IMR-90 (cell line): Measurements from ENCODE around the gene PRR5. TPM values are rescaled to one million over a fixed set of nuclear protein-coding genes. Genes with fewer than 3 reads are reported as not detected.

ENCODE experiments used
- ATAC-seq: fragments of 200-7000 bp; cut with Tn5 transposase; 2 replicates; pipeline ENCODE4 v1.9.1; 2020; ENCODE audit warnings: low read depth, mild to moderate bottlenecking, moderate library complexity
- BruUV-seq: library from RNA; stranded (reverse); fragments of 400-500 nt; replicated peaks from 2 replicates; lab custom pipeline; 2021; lab: Mats Ljungman, UMichigan
- CTCF ChIA-PET: fragments of 300-600 bp; formaldehyde crosslinking; extraction: SDS; loops from one replicate; lab custom pipeline; 2021; ENCODE audit warnings: antibody characterized with exemption; lab: Yijun Ruan, JAX
- POLR2A ChIA-PET: fragments of 300-600 bp; sonication (Branson Sonifier 250); formaldehyde crosslinking; loops from one replicate; lab custom pipeline; 2022; ENCODE audit warnings: antibody characterized with exemption; ENCODE audit not compliant: unreplicated experiment; lab: Charles Lee
- DNase-seq: peaks from one replicate; pipeline ENCODE4 v3.0.0; 2013
- H2AFZ ChIP-seq: replicated peaks from 2 replicates; pipeline ENCODE3; 2013; ENCODE audit warnings: low read length, mild to moderate bottlenecking; ENCODE audit not compliant: poor library complexity
- H2AK5ac ChIP-seq: 2 replicates; pipeline ENCODE4 v1.6.1; 2013; ENCODE audit warnings: low read depth, low read length, inconsistent platforms
- H2AK9ac ChIP-seq: replicated peaks from 2 replicates; pipeline ENCODE3; 2013; ENCODE audit warnings: mild to moderate bottlenecking, low read depth, low read length, moderate library complexity; ENCODE audit not compliant: poor library complexity
- H2BK120ac ChIP-seq: 2 replicates; pipeline ENCODE4 v1.6.1; 2013; ENCODE audit warnings: low read depth, low read length, inconsistent platforms
- H2BK15ac ChIP-seq: 3 replicates; pipeline ENCODE4 v1.6.1; 2013; ENCODE audit warnings: low read depth, low read length, inconsistent platforms
- H2BK20ac ChIP-seq: 2 replicates; pipeline ENCODE4 v1.6.1; 2013; ENCODE audit warnings: low read depth, mild to moderate bottlenecking, inconsistent platforms, low read length, moderate library complexity
- H2BK5ac ChIP-seq: 2 replicates; pipeline ENCODE4 v1.6.1; 2013; ENCODE audit warnings: mild to moderate bottlenecking, low read depth, low read length, inconsistent platforms; ENCODE audit not compliant: poor library complexity, severe bottlenecking
- H3K14ac ChIP-seq: replicated peaks from 2 replicates; pipeline ENCODE4 v1.6.1; 2013; ENCODE audit warnings: low read depth, low read length, inconsistent platforms
- H3K18ac ChIP-seq: 2 replicates; pipeline ENCODE4 v1.6.1; 2013; ENCODE audit warnings: low read depth, low read length, control low read depth
- H3K23ac ChIP-seq: 2 replicates; pipeline ENCODE4 v1.6.1; 2013; ENCODE audit warnings: low read depth, low read length, inconsistent platforms
- H3K27ac ChIP-seq: 2 replicates; pipeline ENCODE4 v1.5.1; 2013; ENCODE audit warnings: mild to moderate bottlenecking, control low read depth, low read length; ENCODE audit not compliant: insufficient read depth
- H3K27me3 ChIP-seq: 2 replicates; pipeline ENCODE4 v1.6.1; 2013; ENCODE audit warnings: low read length; ENCODE audit not compliant: control insufficient read depth, insufficient read depth
- H3K36me3 ChIP-seq: 2 replicates; pipeline ENCODE4 v1.6.1; 2013; ENCODE audit warnings: low read length, mixed read lengths; ENCODE audit not compliant: control insufficient read depth, insufficient read depth
- H3K4ac ChIP-seq: 2 replicates; pipeline ENCODE4 v1.6.1; 2013; ENCODE audit warnings: low read depth, low read length, inconsistent platforms
- H3K4me1 ChIP-seq: 2 replicates; pipeline ENCODE4 v1.6.1; 2013; ENCODE audit warnings: low read length, mixed read lengths; ENCODE audit not compliant: control insufficient read depth, insufficient read depth
- H3K4me2 ChIP-seq: 2 replicates; pipeline ENCODE4 v1.6.1; 2013; ENCODE audit warnings: low read depth, mild to moderate bottlenecking, control low read depth, low read length, moderate library complexity
- H3K4me3 ChIP-seq: 2 replicates; pipeline ENCODE4 v1.5.1; 2013; ENCODE audit warnings: low read depth, mild to moderate bottlenecking, control low read depth, low read length, moderate library complexity; ENCODE audit not compliant: insufficient read depth
- H3K56ac ChIP-seq: 2 replicates; pipeline ENCODE4 v1.6.1; 2013; ENCODE audit warnings: low read length, inconsistent platforms; ENCODE audit not compliant: insufficient read depth; ENCODE audit errors: extremely low read depth
- H3K79me1 ChIP-seq, 2 experiments: 2 replicates each; pipeline ENCODE4 v1.6.1; 2013; ENCODE audit warnings: low read length in 2 of 2, inconsistent platforms in 1 of 2, low read depth in 1 of 2
- H3K9ac ChIP-seq: 2 replicates; pipeline ENCODE4 v1.6.1; 2013; ENCODE audit warnings: low read depth, low read length, control low read depth
- H3K9me1 ChIP-seq: 2 replicates; pipeline ENCODE4 v1.6.1; 2013; ENCODE audit warnings: low read length, inconsistent platforms; ENCODE audit not compliant: insufficient read depth
- H3K9me3 ChIP-seq: 2 replicates; pipeline ENCODE4 v1.6.1; 2013; ENCODE audit warnings: low read length; ENCODE audit not compliant: control insufficient read depth, insufficient read depth
- H4K20me1 ChIP-seq: 2 replicates; pipeline ENCODE4 v1.6.1; 2013; ENCODE audit warnings: low read length, inconsistent platforms; ENCODE audit not compliant: insufficient read depth
- H4K5ac ChIP-seq: 2 replicates; pipeline ENCODE4 v1.6.1; 2013; ENCODE audit warnings: mild to moderate bottlenecking, low read depth, low read length, control low read depth
- H4K8ac ChIP-seq, 2 experiments: 2 replicates each; pipeline ENCODE4 v1.6.1; 2013; ENCODE audit warnings: low read depth in 2 of 2, low read length in 2 of 2, control low read depth in 1 of 2, inconsistent platforms in 1 of 2
- H4K91ac ChIP-seq: 2 replicates; pipeline ENCODE4 v1.6.1; 2013; ENCODE audit warnings: low read depth, low read length, inconsistent platforms; ENCODE audit not compliant: insufficient read depth
- BHLHE40 ChIP-seq: fragments of 150-350 bp; IDR thresholded peaks from 2 replicates; pipeline ENCODE4 v1.6.1; 2016; ENCODE audit warnings: mild to moderate bottlenecking, low read depth, low read length
- FOS ChIP-seq: fragments of 150-350 bp; IDR thresholded peaks from 2 replicates; pipeline ENCODE4 v1.6.1; 2016; ENCODE audit warnings: low read depth, low read length
- MAZ ChIP-seq: IDR thresholded peaks from 2 replicates; pipeline ENCODE4 v1.6.1; 2012; ENCODE audit warnings: low read depth, mild to moderate bottlenecking, low read length, improper control_type of control experiment, moderate library complexity, borderline replicate concordance
- MXI1 ChIP-seq: IDR thresholded peaks from 2 replicates; pipeline ENCODE4 v1.6.1; 2012; ENCODE audit warnings: low read depth, mild to moderate bottlenecking, low read length, moderate library complexity, borderline replicate concordance
- NFE2L2 ChIP-seq: fragments of 150-350 bp; IDR thresholded peaks from 2 replicates; pipeline ENCODE4 v1.6.1; 2016; ENCODE audit warnings: low read depth, mild to moderate bottlenecking, low read length
- POLR2A ChIP-seq: IDR thresholded peaks from 2 replicates; pipeline ENCODE4 v1.6.1; 2012; ENCODE audit warnings: mild to moderate bottlenecking, low read depth, low read length
- RCOR1 ChIP-seq: IDR thresholded peaks from 2 replicates; pipeline ENCODE4 v1.6.1; 2012; ENCODE audit warnings: mild to moderate bottlenecking, low read length, improper control_type of control experiment; ENCODE audit not compliant: insufficient replicate concordance
- RFX5 ChIP-seq: IDR thresholded peaks from 2 replicates; pipeline ENCODE4 v1.8.0; 2012; ENCODE audit warnings: low read depth, mild to moderate bottlenecking, low read length, moderate library complexity
- SMC3 ChIP-seq: fragments of 150-350 bp; IDR thresholded peaks from 2 replicates; pipeline ENCODE4 v1.6.1; 2016; ENCODE audit warnings: low read depth, mild to moderate bottlenecking, antibody characterized with exemption, low read length, moderate library complexity
- WGBS, 2 experiments: methylation state at CpG; one replicate each; pipeline versions ENCODE4 v1.1.5 to v1.1.7; 2013; ENCODE audit warnings: missing lambda C conversion rate in 2 of 2; ENCODE audit not compliant: insufficient read length in 1 of 2; ENCODE audit errors: extremely low coverage in 2 of 2; 5-methylcytosine and 5-hydroxymethylcytosine counted together
- dilution Hi-C: fragments of 300-500 bp; cut with HindIII; formaldehyde crosslinking; loops from one replicate; pipeline ENCODE4 v1.14.3; 2018; ENCODE audit warnings: low sequenced_read_pairs; ENCODE audit not compliant: unreplicated experiment
- in situ Hi-C: fragments of 300-500 bp; cut with MboI; formaldehyde crosslinking; loops from 3 replicates; pipeline ENCODE4 v1.14.3; 2019; ENCODE audit warnings: low sequenced_read_pairs, inconsistent platforms, mixed read lengths
- intact Hi-C: fragments of 100-400 bp; cut with micrococcal nuclease; formaldehyde crosslinking; loops from 2 replicates; pipeline ENCODE4 v1.10.0; 2022
- polyA plus RNA-seq, 3 experiments: library from polyadenylated mRNA; depleted of rRNA; stranded (reverse); fragments of >200 nt; gene quantifications; 2 replicates each; pipeline ENCODE4 v1.2.3, GENCODE V29; 2012; ENCODE audit warnings: low replicate concordance in 1 of 3
- total RNA-seq: library from RNA; depleted of rRNA; stranded (reverse); fragments of >200 nt; gene quantifications from 2 replicates; pipeline ENCODE4 v1.2.3, GENCODE V29; 2012
- TF ChIP-seq, protein P1 (sequence below): fragments of 150-350 bp; IDR thresholded peaks from 2 replicates; pipeline ENCODE4 v1.6.1; 2016; ENCODE audit warnings: low read depth, mild to moderate bottlenecking, low read length, moderate library complexity, borderline replicate concordance
- TF ChIP-seq, protein P2 (sequence below): conservative IDR thresholded peaks from 2 replicates; pipeline ENCODE4 v1.5.1; 2012; ENCODE audit warnings: mild to moderate bottlenecking, low read depth, low read length, improper control_type of control experiment
- TF ChIP-seq, protein P3 (sequence below): fragments of 150-350 bp; IDR thresholded peaks from 2 replicates; pipeline ENCODE4 v1.6.1; 2017; ENCODE audit warnings: mild to moderate bottlenecking, antibody characterized with exemption, low read length, low read depth

PRR5 gene
- total and polyA plus RNA-seq, 2 of the 4 experiments (the other 2 are of a cell fraction), result 8.1 to 24.3 TPM

DNA sequence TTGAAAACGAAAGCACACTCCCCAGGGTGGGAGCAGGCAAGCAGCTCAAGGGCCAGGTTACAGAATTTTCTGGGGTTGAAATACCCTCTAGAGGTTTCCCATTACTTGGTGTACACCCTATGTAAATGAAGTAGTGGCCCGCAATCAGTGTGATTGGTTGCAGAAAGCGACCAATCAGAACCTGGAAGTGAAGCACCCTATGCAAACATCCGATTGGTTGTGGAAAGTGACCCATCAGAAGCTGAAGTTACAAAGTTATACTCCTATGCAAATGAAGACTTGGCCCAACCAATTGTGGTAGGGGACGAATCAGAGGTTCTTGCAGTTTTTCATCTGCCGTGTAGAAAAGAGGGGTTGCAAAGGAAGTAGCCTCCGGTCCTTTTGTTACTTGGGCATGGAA is 19.2 kb downstream of the PRR5 start (continued):
- TF ChIP-seq, protein P1, sequence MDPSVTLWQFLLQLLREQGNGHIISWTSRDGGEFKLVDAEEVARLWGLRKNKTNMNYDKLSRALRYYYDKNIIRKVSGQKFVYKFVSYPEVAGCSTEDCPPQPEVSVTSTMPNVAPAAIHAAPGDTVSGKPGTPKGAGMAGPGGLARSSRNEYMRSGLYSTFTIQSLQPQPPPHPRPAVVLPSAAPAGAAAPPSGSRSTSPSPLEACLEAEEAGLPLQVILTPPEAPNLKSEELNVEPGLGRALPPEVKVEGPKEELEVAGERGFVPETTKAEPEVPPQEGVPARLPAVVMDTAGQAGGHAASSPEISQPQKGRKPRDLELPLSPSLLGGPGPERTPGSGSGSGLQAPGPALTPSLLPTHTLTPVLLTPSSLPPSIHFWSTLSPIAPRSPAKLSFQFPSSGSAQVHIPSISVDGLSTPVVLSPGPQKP, result no peak

DNA sequence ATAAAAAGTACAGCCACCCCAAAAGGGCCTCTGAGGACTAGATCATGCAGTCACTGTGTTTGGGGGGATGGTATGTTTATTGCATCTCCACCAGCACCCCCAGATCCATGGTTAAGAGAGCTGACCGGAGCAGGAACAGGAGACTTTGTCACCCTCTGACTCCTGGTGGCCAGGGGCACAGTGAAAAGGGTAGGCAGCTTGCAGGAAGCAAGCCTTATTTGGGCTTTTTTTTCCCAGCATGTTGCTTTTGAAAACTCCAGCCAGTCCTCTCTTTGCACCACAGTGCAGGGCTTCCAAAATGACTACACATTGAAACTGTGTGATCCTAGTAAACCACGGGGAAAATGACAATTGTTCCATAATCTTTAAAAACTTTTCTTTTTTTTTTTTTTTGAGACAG is 20.6 kb downstream of the PRR5 start:
- Histone ChIP-seq H2AK9ac (no peak overlapping the region), H4K20me1 (0 out of 2 replicates have a peak, but pooled peaks cover 8% of the 10 kb centered on the region), H3K27me3 (no peaks in the 10 kb centered on the region), H3K4ac (no peak overlapping the region), H2AFZ (no peak overlapping the region), H2AK5ac (no peak overlapping the region), H2BK120ac (no peak overlapping the region), H3K4me1 (no peaks in the 10 kb centered on the region), H3K27ac (no peak overlapping the region), H3K9me1 (no peaks in the 10 kb centered on the region), H3K23ac (no peak overlapping the region), H2BK20ac (no peak overlapping the region), H4K91ac (no peak overlapping the region), H3K18ac (no peak overlapping the region), H4K5ac (no peak overlapping the region), H3K4me2 (no peak overlapping the region), H3K9me3 (no peaks in the 10 kb centered on the region), H3K79me1 (no peaks in the 10 kb centered on the region; a peak in 1 of 4 replicates), H4K8ac (no peak overlapping the region), H2BK5ac (no peak overlapping the region), H2BK15ac (no peak overlapping the region), H3K4me3 (no peak overlapping the region), H3K14ac (no peak overlapping the region), H3K56ac (no peak overlapping the region), H3K9ac (no peak overlapping the region), H3K36me3 (peaks cover 31% of the 10 kb centered on the region; the same call in 1 of the 2 replicates)
- no TSS peak for BruUV-seq
- intact Hi-C loops (no loop called here), in situ Hi-C loops (no loop called here), dilution Hi-C loops (no loop called here)
- ChIA-PET POLR2A (no interaction called here), CTCF (no interaction called here)
- no peak for DNase-seq
- ATAC-seq, result no peak
- 78% methylated on average over 1 of the region's 2 CpGs; no CpG with 5 or more reads in 1 of the 2 experiments for WGBS, 2 experiments
- no peak for TF ChIP-seq MAZ
- no peak for TF ChIP-seq POLR2A
- TF ChIP-seq, protein P1, result no peak
- no peak for TF ChIP-seq RCOR1
- TF ChIP-seq MXI1, result no peak
- TF ChIP-seq, protein P2, sequence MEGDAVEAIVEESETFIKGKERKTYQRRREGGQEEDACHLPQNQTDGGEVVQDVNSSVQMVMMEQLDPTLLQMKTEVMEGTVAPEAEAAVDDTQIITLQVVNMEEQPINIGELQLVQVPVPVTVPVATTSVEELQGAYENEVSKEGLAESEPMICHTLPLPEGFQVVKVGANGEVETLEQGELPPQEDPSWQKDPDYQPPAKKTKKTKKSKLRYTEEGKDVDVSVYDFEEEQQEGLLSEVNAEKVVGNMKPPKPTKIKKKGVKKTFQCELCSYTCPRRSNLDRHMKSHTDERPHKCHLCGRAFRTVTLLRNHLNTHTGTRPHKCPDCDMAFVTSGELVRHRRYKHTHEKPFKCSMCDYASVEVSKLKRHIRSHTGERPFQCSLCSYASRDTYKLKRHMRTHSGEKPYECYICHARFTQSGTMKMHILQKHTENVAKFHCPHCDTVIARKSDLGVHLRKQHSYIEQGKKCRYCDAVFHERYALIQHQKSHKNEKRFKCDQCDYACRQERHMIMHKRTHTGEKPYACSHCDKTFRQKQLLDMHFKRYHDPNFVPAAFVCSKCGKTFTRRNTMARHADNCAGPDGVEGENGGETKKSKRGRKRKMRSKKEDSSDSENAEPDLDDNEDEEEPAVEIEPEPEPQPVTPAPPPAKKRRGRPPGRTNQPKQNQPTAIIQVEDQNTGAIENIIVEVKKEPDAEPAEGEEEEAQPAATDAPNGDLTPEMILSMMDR, result no peak
- TF ChIP-seq SMC3, result no peak
- no peak for TF ChIP-seq RFX5
- no peak for TF ChIP-seq NFE2L2
- no peak for TF ChIP-seq FOS
- TF ChIP-seq, protein P3, sequence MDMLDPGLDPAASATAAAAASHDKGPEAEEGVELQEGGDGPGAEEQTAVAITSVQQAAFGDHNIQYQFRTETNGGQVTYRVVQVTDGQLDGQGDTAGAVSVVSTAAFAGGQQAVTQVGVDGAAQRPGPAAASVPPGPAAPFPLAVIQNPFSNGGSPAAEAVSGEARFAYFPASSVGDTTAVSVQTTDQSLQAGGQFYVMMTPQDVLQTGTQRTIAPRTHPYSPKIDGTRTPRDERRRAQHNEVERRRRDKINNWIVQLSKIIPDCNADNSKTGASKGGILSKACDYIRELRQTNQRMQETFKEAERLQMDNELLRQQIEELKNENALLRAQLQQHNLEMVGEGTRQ, result no peak
- TF ChIP-seq BHLHE40, result no peak
